Activated naive CD8-positive, alpha-beta T cell treated with anti-CD3 and anti-CD28 coated beads for 36 hours (primary cell): Measurements from ENCODE around the gene TIGD4. TPM values are rescaled to one million over a fixed set of nuclear protein-coding genes. Genes with fewer than 3 reads are reported as not detected.
A peak's percentile ranks its signal among the peaks of the same experiment; 100 is the strongest.

ENCODE experiments used
- DNase-seq: peaks from one replicate; pipeline ENCODE4 v3.0.0; 2021
- H3K27ac Mint-ChIP-seq: one replicate; pipeline ENCODE4 v1.8.0; 2022; ENCODE audit warnings: mild to moderate bottlenecking, moderate library complexity, mixed read lengths
- H3K27me3 Mint-ChIP-seq: one replicate; pipeline ENCODE4 v1.8.0; 2022; ENCODE audit warnings: mild to moderate bottlenecking, mixed read lengths
- H3K36me3 Mint-ChIP-seq: one replicate; pipeline ENCODE4 v1.8.0; 2021; ENCODE audit warnings: mild to moderate bottlenecking, mixed read lengths
- H3K4me1 Mint-ChIP-seq: one replicate; pipeline ENCODE4 v1.8.0; 2021; ENCODE audit warnings: mixed read lengths
- H3K4me3 Mint-ChIP-seq: one replicate; pipeline ENCODE4 v1.8.0; 2022; ENCODE audit warnings: mild to moderate bottlenecking, moderate library complexity, mixed read lengths
- H3K9me3 Mint-ChIP-seq: one replicate; pipeline ENCODE4 v1.8.0; 2022; ENCODE audit warnings: mixed read lengths
- total RNA-seq, 2 experiments: library from RNA; stranded (reverse); gene quantifications; one replicate each; pipeline ENCODE4 v1.2.3, GENCODE V29; 2021

The TIGD4 gene
- total RNA-seq, 2 experiments from 2014 or later = 0.42 to 0.76 TPM

DNA sequence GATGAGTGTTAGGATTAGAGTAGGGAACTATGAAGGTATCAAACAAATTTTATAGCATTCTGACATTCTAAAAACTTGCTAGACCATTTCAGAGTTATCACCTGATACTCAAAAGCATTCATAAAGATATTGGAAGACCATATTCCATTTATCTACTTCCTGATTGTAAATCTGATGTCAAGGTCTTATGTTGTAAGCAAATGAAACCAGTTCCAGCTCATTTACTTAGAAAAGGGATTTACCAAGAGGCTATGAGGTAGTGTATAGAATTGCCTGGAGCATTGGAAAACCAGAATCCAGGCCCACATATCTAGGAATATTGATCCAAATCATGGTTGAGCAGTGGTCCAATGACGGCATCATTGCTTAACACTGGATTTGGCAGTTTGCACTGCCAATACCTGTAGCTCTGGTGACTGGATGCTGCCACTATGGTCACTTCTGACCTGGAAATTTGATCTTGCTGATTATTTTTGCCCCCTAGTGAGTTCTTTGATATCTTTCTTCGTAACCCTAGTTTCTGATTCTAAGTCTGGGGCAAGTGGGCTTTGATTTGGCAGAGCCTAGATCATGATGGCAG is 25.6 kb upstream of the TIGD4 start:
- Mint-ChIP-seq H3K9me3 (peaks cover 6% of the 10 kb centered on the region), H3K27ac (no peak overlapping the region), H3K36me3 (peaks cover 20% of the 10 kb centered on the region), H3K27me3 (no peaks in the 10 kb centered on the region), H3K4me3 (no peak overlapping the region), H3K4me1 (peaks cover 25% of the 10 kb centered on the region)
- DNase-seq = no peak

DNA sequence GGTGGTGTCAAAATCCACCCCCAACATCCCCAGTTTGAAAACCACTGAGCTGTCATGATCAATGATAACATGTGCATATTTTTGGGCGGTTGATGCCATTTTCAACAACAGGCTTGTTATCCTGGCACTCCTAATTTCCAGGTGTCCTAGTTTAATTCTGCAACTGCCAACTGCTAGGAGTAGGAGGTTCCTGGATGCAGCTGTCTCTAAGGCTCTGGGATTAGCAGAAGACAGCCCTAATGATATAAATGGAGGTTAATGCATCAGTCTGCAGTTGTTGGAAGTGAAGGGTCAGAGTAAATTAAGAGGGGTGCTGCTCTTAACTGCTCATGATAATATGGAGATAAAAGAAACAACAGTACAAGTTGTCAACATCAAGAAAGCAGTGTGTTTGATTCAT is 24.0 kb upstream of the TIGD4 start:
- no peak for DNase-seq

DNA sequence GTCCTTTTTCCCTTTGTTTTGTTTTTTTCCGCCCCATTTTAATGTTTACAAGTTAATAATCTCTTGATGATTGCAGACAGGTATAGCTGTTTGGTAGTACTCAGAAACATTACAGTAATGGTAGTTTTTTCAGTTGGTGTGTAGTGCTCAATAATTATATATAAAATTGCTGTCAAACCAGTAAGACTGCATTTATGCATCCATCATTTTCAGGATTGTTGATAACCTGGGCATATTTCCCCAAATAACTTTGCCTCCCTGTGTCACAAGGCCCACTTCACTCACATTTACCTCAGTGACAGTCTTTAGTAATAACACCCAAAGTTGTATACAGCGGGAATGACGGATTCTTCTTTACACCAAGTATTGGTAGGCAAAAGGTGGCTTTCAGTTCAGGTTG is 16.4 kb upstream of the TIGD4 start:
- H3K4me3 Mint-ChIP-seq = no peak overlapping the region
- no peak overlapping the region for H3K27ac Mint-ChIP-seq
- H3K27me3 Mint-ChIP-seq = no peaks in the 10 kb centered on the region
- DNase-seq = no peak
- no peaks in the 10 kb centered on the region for H3K9me3 Mint-ChIP-seq
- H3K36me3 Mint-ChIP-seq = peaks cover 6% of the 10 kb centered on the region
- H3K4me1 Mint-ChIP-seq = peaks cover 18% of the 10 kb centered on the region

More for the DNA sequence above, 24.0 kb upstream of the TIGD4 start:
- H3K9me3 Mint-ChIP-seq = peaks cover 6% of the 10 kb centered on the region
- H3K36me3 Mint-ChIP-seq = peaks cover 12% of the 10 kb centered on the region
- no peak overlapping the region for H3K27ac Mint-ChIP-seq
- H3K27me3 Mint-ChIP-seq = no peaks in the 10 kb centered on the region
- no peak overlapping the region for H3K4me3 Mint-ChIP-seq
- H3K4me1 Mint-ChIP-seq = peaks cover 27% of the 10 kb centered on the region

DNA sequence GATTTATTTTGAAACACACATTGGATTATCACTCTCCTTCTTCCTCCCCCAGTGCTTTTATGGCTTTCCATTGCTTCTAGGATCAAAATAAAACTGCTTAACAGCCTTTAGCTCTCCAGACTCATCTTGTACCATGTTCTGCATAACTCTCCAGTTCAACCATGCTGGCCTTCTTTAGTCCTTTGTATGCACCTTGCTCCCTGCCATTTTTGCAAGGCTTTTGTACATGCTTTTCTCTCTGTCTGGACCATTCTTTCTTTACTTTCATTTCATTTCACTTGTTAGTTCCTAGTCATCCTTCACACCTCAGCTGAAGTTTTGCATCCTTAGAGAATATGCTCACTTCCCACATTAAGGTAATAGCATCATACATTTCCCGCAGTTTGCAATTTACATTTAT is 7.1 kb upstream of the TIGD4 start:
- peaks cover 31% of the 10 kb centered on the region for H3K4me1 Mint-ChIP-seq
- H3K36me3 Mint-ChIP-seq = peaks cover 5% of the 10 kb centered on the region
- H3K27me3 Mint-ChIP-seq = no peaks in the 10 kb centered on the region
- DNase-seq = no peak
- H3K9me3 Mint-ChIP-seq = no peaks in the 10 kb centered on the region
- H3K4me3 Mint-ChIP-seq = no peak overlapping the region
- no peak overlapping the region for H3K27ac Mint-ChIP-seq

DNA sequence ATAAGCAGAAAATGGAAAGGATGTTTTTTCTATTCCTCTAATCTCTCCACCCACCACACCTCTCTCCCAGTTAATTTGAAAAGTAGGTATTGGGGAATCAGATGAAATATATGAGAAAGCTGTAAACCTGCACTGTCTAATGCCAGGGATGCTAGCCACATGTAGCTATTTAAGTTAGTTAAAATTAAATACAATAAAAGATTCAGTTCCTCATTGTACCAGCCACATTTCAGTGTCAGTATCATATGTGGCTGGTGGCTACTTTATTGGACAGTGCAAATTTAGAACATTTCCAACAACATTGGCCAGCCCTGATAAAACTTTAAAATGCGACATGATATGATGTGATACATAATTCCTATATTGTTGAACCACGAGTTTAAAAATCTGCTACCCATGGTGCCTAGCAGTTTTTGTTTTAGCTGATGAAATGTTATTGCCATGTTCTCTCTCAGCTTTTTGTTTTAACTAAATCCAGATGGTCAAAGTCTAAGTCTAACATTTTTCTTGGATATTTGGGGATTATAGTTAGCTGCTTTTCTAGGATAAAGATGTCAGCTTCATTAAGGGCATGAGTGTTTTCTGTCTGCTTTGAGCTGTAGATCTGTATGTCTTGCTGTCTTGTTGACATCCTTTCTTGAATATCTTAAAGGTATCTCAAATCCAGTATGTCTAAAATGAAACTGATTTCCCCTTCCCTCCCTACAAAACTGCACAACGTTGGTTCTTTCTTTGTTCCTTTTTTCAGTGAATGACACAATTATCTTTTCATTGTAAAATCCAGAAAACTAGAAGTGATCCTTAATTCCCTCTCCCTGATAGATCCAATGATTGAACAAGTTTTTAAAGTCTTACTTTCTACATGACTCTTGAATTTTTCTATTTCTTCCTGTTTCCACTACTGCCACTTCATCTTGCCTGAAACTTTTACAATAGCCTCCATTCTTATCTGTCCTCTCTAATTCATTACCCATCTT is 6.4 kb upstream of the TIGD4 start:
- DNase-seq = no peak
- H3K27me3 Mint-ChIP-seq = no peaks in the 10 kb centered on the region
- H3K4me1 Mint-ChIP-seq = peaks cover 34% of the 10 kb centered on the region
- H3K27ac Mint-ChIP-seq = peak overlapping the region; percentile 0
- H3K4me3 Mint-ChIP-seq = no peak overlapping the region
- H3K36me3 Mint-ChIP-seq = peaks cover 5% of the 10 kb centered on the region
- no peaks in the 10 kb centered on the region for H3K9me3 Mint-ChIP-seq

DNA sequence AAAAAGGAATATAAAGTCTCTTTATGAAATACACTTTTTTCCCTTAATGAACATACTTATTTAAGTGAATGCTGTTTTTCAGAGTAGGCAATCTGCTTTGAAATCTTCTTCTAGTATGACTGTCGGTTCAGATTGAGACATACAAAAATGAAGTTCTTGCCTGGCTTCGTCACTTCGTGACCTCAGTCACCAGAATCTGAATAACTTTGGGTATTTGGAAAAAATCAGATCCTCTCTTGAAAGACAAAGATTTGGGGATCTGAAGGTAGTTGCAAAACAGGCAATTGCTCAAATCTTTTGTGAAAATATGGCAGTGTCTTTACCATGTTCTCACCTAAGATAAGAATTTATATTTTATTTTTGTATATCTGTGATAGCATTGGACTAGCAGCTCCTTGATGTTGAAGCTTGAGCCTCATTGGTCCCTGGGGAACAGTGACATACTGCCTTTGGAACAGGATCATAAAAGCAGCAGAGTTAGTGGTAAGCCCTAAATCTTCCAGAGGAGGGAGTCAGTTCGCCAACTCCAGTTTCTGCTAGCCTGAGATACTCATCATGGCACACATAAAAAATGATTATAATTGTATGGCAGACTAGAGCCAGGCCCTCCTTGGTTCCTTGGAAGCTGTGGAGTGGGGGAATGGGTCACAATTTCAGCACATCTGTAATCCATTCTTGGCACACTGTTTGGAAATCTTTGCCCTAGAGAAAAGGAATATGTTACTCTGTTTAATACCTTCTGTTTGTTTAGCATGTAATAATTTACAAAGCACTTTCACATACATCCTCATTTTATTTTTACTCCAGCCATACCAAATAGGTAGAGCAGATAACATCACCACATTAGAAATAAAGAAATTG is 5.2 kb upstream of the TIGD4 start:
- H3K36me3 Mint-ChIP-seq = peaks cover 5% of the 10 kb centered on the region
- no peaks in the 10 kb centered on the region for H3K9me3 Mint-ChIP-seq
- no peak overlapping the region for H3K27ac Mint-ChIP-seq
- peaks cover 37% of the 10 kb centered on the region for H3K4me1 Mint-ChIP-seq
- H3K4me3 Mint-ChIP-seq = no peak overlapping the region
- no peak for DNase-seq
- no peaks in the 10 kb centered on the region for H3K27me3 Mint-ChIP-seq

DNA sequence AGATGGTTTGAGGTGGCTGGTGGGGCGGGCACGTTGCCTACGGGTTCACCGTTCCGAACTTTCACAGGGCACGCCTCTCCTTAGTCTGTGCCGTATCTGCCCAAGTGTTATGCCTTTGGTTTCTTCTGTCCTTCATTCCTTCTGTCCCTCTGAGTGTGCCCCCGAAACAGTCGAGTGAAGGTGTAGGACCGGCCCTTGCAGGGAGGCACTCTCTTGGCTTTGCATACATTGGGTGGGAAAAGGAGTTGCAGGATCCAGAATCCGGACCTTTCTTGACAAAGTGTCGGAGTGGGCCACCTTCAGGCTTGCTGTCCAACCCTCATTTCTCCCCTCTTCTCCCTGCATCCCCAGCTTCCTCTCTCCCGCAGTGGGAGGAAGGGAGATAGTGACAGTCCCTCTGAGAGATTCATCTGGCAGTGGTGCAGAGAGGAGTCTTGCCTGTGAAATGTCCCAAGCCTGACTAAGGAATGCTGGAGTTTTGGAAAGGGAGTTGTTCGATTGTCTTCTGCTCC is 793 bp upstream of the TIGD4 start:
- Mint-ChIP-seq H3K36me3 (peaks cover 2% of the 10 kb centered on the region), H3K27ac (peak overlapping the region; percentile 84), H3K9me3 (no peaks in the 10 kb centered on the region), H3K4me1 (peaks cover 36% of the 10 kb centered on the region), H3K27me3 (peaks cover 16% of the 10 kb centered on the region), H3K4me3 (peak overlapping the region; percentile 99)
- no peak for DNase-seq

DNA sequence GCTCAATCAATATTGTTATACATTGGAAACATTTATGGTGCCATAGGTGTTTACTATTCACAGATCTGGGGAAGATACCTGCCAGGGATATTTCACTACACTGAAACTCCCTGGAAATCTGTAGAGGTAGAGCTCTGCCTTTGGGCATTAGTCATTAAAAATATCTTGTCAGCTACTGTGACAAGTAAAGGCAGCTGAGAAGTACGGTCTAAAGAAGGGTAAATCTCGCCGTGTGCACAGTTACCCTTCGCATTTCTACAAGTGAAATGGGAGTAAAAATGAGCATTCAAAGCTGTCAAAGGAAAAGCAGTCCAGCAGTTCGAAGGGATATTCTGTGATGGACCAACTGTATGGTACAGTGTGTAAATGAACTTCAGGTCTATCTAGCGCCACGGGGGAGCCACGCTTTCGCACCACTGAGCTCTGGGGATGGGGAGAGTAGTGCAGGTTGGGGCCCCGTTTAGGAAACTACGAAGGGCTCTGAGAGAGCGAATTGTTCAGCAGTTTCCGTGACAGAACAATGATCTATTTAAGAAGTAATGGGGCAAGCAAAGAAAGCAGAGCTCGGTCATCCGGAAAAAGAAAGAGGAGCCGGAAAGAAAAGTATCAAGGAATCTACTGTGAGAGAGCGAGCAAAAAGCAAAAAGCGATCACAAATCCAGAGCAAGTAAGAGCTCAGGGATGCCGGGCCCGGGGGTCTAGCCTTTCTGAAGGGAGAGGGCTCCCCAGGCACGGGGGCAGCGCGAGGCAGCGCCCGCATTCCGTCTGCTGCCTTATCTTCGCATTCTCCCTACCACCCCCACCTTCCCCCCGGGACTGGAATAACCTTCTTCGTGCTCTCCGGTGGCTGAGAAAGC is 646 bp downstream of the TIGD4 start:
- DNase-seq = peak; percentile 41
- H3K9me3 Mint-ChIP-seq = no peaks in the 10 kb centered on the region
- peaks cover 16% of the 10 kb centered on the region for H3K27me3 Mint-ChIP-seq
- peaks cover 34% of the 10 kb centered on the region for H3K4me1 Mint-ChIP-seq
- H3K36me3 Mint-ChIP-seq = peaks cover 2% of the 10 kb centered on the region
- peak overlapping the region; percentile 84 for H3K27ac Mint-ChIP-seq
- H3K4me3 Mint-ChIP-seq = peak overlapping the region; percentile 99

DNA sequence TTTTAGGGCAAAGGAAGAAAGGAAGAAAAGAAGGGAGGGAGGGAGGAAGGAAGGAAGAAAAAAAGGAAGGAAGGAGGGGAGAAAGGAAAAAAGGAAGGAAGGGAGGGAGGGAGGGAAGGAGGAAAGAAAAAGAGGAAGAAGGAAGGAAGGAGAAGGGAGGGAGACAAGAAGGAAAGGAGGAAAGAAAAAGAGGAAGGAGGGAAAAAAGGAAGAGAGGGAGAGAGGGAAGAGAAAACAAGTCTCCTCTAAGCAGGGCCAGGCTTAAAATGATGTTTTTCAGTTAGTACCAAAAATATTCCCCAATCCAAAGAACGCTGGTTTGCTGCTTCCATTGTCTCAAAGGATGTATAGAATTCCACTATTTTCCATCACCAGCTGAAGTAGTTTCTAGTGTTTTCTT is 2.0 kb downstream of the TIGD4 start:
- no peak overlapping the region for H3K4me3 Mint-ChIP-seq
- peaks cover 2% of the 10 kb centered on the region for H3K36me3 Mint-ChIP-seq
- H3K9me3 Mint-ChIP-seq = no peaks in the 10 kb centered on the region
- peaks cover 26% of the 10 kb centered on the region for H3K4me1 Mint-ChIP-seq
- peaks cover 16% of the 10 kb centered on the region for H3K27me3 Mint-ChIP-seq
- DNase-seq = no peak
- no peak overlapping the region for H3K27ac Mint-ChIP-seq

DNA sequence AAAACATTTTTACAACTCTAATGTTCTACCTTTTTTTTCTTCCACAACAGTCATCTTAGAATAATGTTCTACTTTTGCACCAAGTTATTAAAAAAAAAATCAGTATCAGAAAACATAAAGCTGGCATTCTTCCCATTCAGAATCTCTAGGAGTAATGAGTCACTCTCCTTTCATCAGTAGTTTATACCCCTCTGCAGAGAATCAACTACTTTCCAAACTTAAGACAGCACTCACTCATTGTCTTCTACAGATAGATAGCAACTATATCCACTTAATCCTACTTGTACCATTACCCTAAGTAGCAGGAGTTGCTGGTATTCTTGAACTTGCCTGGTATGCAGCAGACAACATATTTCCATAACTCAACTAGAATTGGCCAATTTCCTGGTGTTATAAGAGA is 3.2 kb downstream of the TIGD4 start:
- no peak overlapping the region for H3K4me3 Mint-ChIP-seq
- H3K27me3 Mint-ChIP-seq = peaks cover 16% of the 10 kb centered on the region
- no peaks in the 10 kb centered on the region for H3K36me3 Mint-ChIP-seq
- no peak for DNase-seq
- H3K27ac Mint-ChIP-seq = no peak overlapping the region
- H3K9me3 Mint-ChIP-seq = no peaks in the 10 kb centered on the region
- H3K4me1 Mint-ChIP-seq = peaks cover 16% of the 10 kb centered on the region

DNA sequence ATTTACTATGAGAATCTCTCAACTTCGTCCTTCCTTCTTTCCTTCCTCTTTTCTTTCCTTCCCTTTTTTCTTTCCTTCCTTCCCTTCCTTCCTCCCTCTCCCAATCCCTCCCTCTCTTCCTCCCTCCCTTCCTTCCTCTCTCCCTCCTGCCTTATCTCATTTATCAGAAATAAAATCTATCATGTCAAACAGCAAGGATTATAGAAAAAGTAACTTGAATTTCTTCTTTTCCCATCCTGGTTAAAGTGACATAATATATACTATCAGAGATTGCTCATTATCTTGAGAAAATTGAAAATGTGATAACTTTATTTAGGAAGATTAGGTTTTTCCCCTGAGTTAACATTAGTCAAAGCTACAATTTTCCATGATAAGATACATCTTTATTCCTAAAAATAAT is 5.6 kb downstream of the TIGD4 start:
- Mint-ChIP-seq H3K4me3 (no peak overlapping the region), H3K27ac (no peak overlapping the region), H3K36me3 (no peaks in the 10 kb centered on the region), H3K27me3 (peaks cover 16% of the 10 kb centered on the region), H3K9me3 (no peaks in the 10 kb centered on the region), H3K4me1 (peaks cover 12% of the 10 kb centered on the region)
- no peak for DNase-seq

DNA sequence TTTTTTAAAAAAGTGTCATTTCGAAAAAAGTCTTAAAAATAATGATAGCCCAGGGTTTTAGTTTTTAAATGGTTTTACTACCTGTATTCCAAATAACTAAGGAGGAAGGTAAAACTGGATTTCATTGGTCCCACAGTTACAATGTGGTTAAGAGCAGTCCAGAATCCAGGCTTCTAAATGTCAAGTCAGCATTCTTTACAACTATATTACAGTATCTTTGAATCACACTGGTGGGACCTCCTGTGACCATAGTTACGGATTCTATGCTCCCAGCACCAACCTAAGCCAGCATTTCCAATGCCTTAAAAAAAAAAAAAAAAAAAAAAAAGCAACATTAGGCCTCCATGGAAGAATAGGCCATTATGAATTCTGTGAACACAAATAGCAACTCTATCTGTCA is 6.2 kb downstream of the TIGD4 start:
- no peak for DNase-seq
- Mint-ChIP-seq H3K4me1 (peaks cover 7% of the 10 kb centered on the region), H3K9me3 (no peaks in the 10 kb centered on the region), H3K4me3 (no peak overlapping the region), H3K36me3 (no peaks in the 10 kb centered on the region), H3K27me3 (peaks cover 16% of the 10 kb centered on the region), H3K27ac (no peak overlapping the region)

DNA sequence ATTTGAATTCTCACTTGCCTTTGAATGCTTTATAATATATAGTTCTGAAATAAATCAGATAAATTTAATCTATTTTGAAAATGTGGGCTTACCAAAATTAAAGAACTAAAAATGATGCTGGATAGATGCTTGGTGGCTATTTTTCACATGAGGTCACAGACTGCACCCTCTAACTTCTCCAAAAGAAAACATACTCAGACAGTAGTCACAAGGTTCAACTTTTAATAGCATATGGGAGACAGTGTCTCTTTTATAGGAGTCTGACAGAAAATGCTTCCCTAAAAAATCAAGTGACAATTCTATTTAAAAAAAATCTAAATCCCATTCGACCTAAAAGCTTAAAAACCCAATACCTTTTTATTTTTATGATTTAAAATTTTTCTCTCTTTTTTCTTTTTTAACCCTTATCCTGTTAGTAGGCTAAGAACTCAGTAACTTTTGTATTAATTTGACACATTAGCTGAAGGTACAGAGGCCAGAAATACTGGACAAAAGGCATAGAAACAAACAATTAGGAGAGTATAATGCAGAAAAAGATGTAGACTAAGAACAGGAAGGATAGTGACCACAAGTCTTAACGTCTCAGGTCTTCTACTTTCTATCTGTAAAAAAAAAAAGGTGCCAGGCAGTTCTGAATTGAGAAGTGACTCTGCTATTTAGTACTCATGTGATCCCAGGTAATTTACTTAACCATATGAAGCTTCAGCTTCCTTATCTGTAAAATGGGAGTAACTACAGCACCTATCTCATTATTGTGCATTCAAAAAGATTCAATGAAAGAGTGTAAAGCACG is 7.6 kb downstream of the TIGD4 start:
- H3K9me3 Mint-ChIP-seq = no peaks in the 10 kb centered on the region
- H3K27me3 Mint-ChIP-seq = peaks cover 8% of the 10 kb centered on the region
- peaks cover 3% of the 10 kb centered on the region for H3K4me1 Mint-ChIP-seq
- no peaks in the 10 kb centered on the region for H3K36me3 Mint-ChIP-seq
- H3K27ac Mint-ChIP-seq = no peak overlapping the region
- no peak overlapping the region for H3K4me3 Mint-ChIP-seq
- DNase-seq = no peak
